Measurements from ENCODE around the gene NAV2.

DNA sequence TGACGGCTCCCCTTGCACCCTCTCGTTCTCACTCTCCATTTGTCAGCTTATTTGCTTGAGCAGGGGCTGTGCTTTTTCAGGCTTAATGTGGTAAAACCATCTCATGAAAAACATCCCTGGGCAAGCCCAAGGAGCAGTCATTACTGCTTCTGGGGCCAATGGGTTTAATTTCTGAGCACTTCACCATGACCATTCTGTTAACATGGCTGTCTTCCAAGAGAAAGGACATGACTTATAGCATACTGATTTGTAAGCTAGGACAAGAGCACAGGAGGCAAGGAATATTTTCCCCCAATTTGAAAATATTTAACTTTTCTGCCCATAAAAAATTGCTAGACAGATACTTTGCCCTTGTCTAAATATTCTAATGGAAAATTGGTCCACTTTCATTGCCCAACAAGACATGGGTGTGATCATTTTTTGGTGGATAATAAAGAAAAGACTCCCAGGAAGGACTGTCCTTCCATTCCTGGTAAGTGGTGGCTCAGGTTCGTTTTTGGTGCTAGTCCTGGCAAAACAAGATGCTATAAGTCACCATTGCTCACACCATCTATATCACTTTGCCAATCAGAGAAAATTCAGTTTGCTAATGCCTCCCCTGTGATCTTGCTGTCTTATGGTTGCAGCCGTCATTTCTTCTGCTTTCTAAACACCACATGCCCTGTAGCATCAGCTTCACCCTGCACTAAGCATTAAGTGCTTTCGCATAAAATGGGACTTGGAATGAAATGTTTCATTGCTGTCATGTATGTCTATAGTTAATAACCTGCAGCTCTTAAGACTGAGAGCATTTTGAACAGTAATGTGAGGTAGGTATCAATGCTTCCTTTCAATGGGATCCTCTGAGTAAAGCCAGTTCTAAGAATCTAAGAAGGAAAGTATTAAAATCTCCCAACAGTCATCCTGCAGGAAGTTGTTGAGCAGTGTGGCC is 339.1 kb downstream of the NAV2 start:
- no peak for TF ChIP-seq CTCF (IDR thresholded peaks at IDR 0.05)
- no peak for TF ChIP-seq EP300 (IDR thresholded peaks at IDR 0.05)
